Endothelial cell of umbilical vein (primary cell): ENCODE measurements around the gene NECTIN4. TPM values are rescaled to one million over a fixed set of nuclear protein-coding genes. Genes with fewer than 3 reads are reported as not detected.

ENCODE experiments used
- BruUV-seq: library from RNA; stranded (reverse); fragments of 400-500 nt; replicated peaks from 2 replicates; lab custom pipeline; 2021; lab: Mats Ljungman, UMichigan
- CTCF ChIA-PET: fragments of 300-600, 350-600 bp; sonication (Branson Sonifier 250); formaldehyde crosslinking; loops from one replicate; lab custom pipeline; 2021; ENCODE audit warnings: antibody characterized with exemption, inconsistent platforms; lab: Charles Lee
- POLR2A ChIA-PET: fragments of 300-600, 350-600 bp; sonication (Branson Sonifier 250); formaldehyde crosslinking; loops from one replicate; lab custom pipeline; 2021; ENCODE audit warnings: antibody characterized with exemption, inconsistent platforms; lab: Charles Lee
- DNase-seq: peaks from one replicate; pipeline ENCODE4 v3.0.0-alpha.2; 2011; ENCODE audit warnings: low read depth, low spot score
- FAIRE-seq: peaks from 2 replicates; lab custom pipeline; 2011; peaks lifted over from hg19 to GRCh38; lab: Jason Lieb, UNC
- H2AFZ ChIP-seq: 2 replicates; pipeline ENCODE4 v1.6.0; 2012; ENCODE audit warnings: low read depth, low read length, control low read depth, inconsistent platforms
- H3K27ac ChIP-seq: 2 replicates; pipeline ENCODE4 v1.5.1; 2011; ENCODE audit warnings: low read depth, mild to moderate bottlenecking, control low read depth, low read length, moderate library complexity; ENCODE audit not compliant: insufficient read depth
- H3K27me3 ChIP-seq, 2 experiments: 2 replicates each; pipeline versions ENCODE4 v1.6.0 to v1.6.1; 2011; ENCODE audit warnings: low read length in 2 of 2, mixed read lengths in 1 of 2; ENCODE audit not compliant: control insufficient read depth in 2 of 2, insufficient read depth in 2 of 2
- H3K36me3 ChIP-seq, 2 experiments: 2 replicates in 1 of 2; 3 replicates in 1 of 2; pipeline ENCODE4 v1.5.1; 2011; ENCODE audit warnings: low read length in 2 of 2, mild to moderate bottlenecking in 1 of 2, moderate library complexity in 1 of 2; ENCODE audit not compliant: control insufficient read depth in 2 of 2, insufficient read depth in 2 of 2; ENCODE audit errors: extremely low read depth in 1 of 2
- H3K4me1 ChIP-seq: 3 replicates; pipeline ENCODE4 v1.5.1; 2011; ENCODE audit warnings: mild to moderate bottlenecking, low read length; ENCODE audit not compliant: control insufficient read depth, insufficient read depth; ENCODE audit errors: extremely low read depth
- H3K4me2 ChIP-seq: 2 replicates; pipeline ENCODE4 v1.6.1; 2011; ENCODE audit warnings: low read length, control low read depth, mixed read lengths; ENCODE audit not compliant: insufficient read depth
- H3K4me3 ChIP-seq, 3 experiments: fragments of 200-600 bp in 1 of 3; sonication (generic), shearing (Covaris generic) in 1 of 3; replicated peaks in 1 of 3; 2 replicates each; pipeline ENCODE4 v1.5.1; 2011 to 2016; ENCODE audit warnings: control low read depth in 3 of 3, low read length in 3 of 3, mild to moderate bottlenecking in 2 of 3, inconsistent platforms in 1 of 3, low read depth in 1 of 3, moderate library complexity in 1 of 3; ENCODE audit not compliant: insufficient read depth in 1 of 3
- H3K79me2 ChIP-seq: 2 replicates; pipeline ENCODE4 v1.6.0; 2012; ENCODE audit warnings: low read length, inconsistent platforms; ENCODE audit not compliant: control insufficient read depth, insufficient read depth
- H3K9ac ChIP-seq: replicated peaks from 2 replicates; pipeline ENCODE3; 2011; ENCODE audit warnings: low read length, control low read depth; ENCODE audit not compliant: insufficient read depth; ENCODE audit errors: extremely low read depth
- H3K9me1 ChIP-seq: replicated peaks from 3 replicates; pipeline ENCODE4 v1.6.0; 2011; ENCODE audit warnings: mild to moderate bottlenecking, low read length; ENCODE audit not compliant: control insufficient read depth, insufficient read depth; ENCODE audit errors: extremely low read depth
- H3K9me3 ChIP-seq: replicated peaks from 2 replicates; pipeline ENCODE4 v1.5.1; 2012; ENCODE audit warnings: low read length, inconsistent platforms; ENCODE audit not compliant: control insufficient read depth, insufficient read depth
- H4K20me1 ChIP-seq: replicated peaks from 2 replicates; pipeline ENCODE3; 2011; ENCODE audit warnings: mild to moderate bottlenecking, low read length; ENCODE audit not compliant: control insufficient read depth, insufficient read depth; ENCODE audit errors: extremely low read depth
- CTCF ChIP-seq, 2 donors: IDR thresholded peaks; 1 replicate in 1 of 2; 2 replicates in 1 of 2; pipeline ENCODE4 v1.5.1; 2011; ENCODE audit warnings: low read length in 2 of 2, mild to moderate bottlenecking in 2 of 2, moderate library complexity in 2 of 2, control low read depth in 1 of 2, inconsistent platforms in 1 of 2, low read depth in 1 of 2; ENCODE audit not compliant: insufficient read depth in 1 of 2; ENCODE audit errors: extremely low read depth in 1 of 2
- FOS ChIP-seq: IDR thresholded peaks from 2 replicates; pipeline ENCODE4 v1.6.1; 2011; ENCODE audit warnings: mild to moderate bottlenecking, low read length, moderate library complexity, borderline replicate concordance; ENCODE audit not compliant: insufficient read depth
- GATA2 ChIP-seq: IDR thresholded peaks from 2 replicates; pipeline ENCODE4 v1.7.0; 2011; ENCODE audit warnings: low read depth, mild to moderate bottlenecking, moderate library complexity, mixed read lengths, low read length; ENCODE audit not compliant: insufficient read length, insufficient read depth
- MAX ChIP-seq: IDR thresholded peaks from 2 replicates; pipeline ENCODE4 v1.6.1; 2011; ENCODE audit not compliant: insufficient read depth, insufficient read length
- MYC ChIP-seq: IDR thresholded peaks from one replicate; pipeline ENCODE4 v1.6.1; 2011; ENCODE audit warnings: mild to moderate bottlenecking, low read depth, low read length
- POLR2AphosphoS5 ChIP-seq: IDR thresholded peaks from 2 replicates; pipeline ENCODE4 v1.6.1; 2012; ENCODE audit warnings: low read depth, mild to moderate bottlenecking, control low read depth, low read length, moderate library complexity; ENCODE audit not compliant: insufficient read depth
- dilution Hi-C: fragments of 300-500 bp; cut with MboI; formaldehyde crosslinking; loops from one replicate; pipeline ENCODE4 v1.15.0; 2019; ENCODE audit warnings: low sequenced_read_pairs; ENCODE audit not compliant: extremely low pct_ligation_motif_present
- intact Hi-C: fragments of 100-400 bp; cut with micrococcal nuclease; formaldehyde crosslinking; loops from one replicate; pipeline ENCODE4 v1.10.0; 2022
- polyA plus RNA-seq, 4 experiments: library from polyadenylated mRNA; depleted of rRNA in 3 of 4; stranded (reverse) in 3 of 4; unstranded in 1 of 4; fragments of >200 nt; gene quantifications; 2 replicates each; pipeline versions ENCODE4 v1.2.1 to v1.2.3, GENCODE V29; 2011 to 2012; ENCODE audit warnings: missing spikeins in 1 of 4
- total RNA-seq: library from RNA; stranded (reverse); gene quantifications from 2 replicates; pipeline ENCODE4 v1.2.3, GENCODE V29; 2021

The NECTIN4 gene
- total and polyA plus RNA-seq, 2 donors (not counting 3 experiments of a cell fraction or from before 2014, with no cell fraction given), result 0.15 to 0.58 TPM

GRCh38 chr1:161070761-161071160 lies 18.6 kb downstream of the NECTIN4 start:
- H3K4me1 ChIP-seq, result no peaks in the 10 kb centered on the region
- no peak overlapping the region for H3K9ac ChIP-seq
- no peak overlapping the region for H3K27ac ChIP-seq
- H4K20me1 ChIP-seq, result no peaks in the 10 kb centered on the region
- H3K4me3 ChIP-seq, result no peak overlapping the region
- no peaks in the 10 kb centered on the region for H3K9me3 ChIP-seq
- CTCF ChIA-PET, result interaction anchor here (0.5 to 1.4 kb wide), 6 partner anchors 16 to 975 kb away, joined by 3 to 7 read pairs (median 3); no protein-coding TSS in a partner anchor
- no TSS peak for BruUV-seq
- no peaks in the 10 kb centered on the region for H3K36me3 ChIP-seq
- H3K27me3 ChIP-seq, result no peaks in the 10 kb centered on the region
- no peaks in the 10 kb centered on the region for H3K79me2 ChIP-seq
- POLR2A ChIA-PET, result no interaction called here
- H3K4me2 ChIP-seq, result no peak overlapping the region
- H3K9me1 ChIP-seq, result no peaks in the 10 kb centered on the region
- dilution Hi-C loops (no loop called here), intact Hi-C loops (no loop called here)
- DNase-seq, result no peak
- TF ChIP-seq POLR2AphosphoS5 (no peak), MAX (no peak), CTCF (IDR thresholded peaks at IDR 0.05; ENCODE audit: extremely low read depth in 1 of 2, insufficient read depth in 1 of 2, low read depth in 1 of 2, low read length in 2 of 2) (no peak), MYC (no peak)
- H2AFZ ChIP-seq, result no peak overlapping the region
- no peak for FAIRE-seq

GRCh38 chr1:161069731-161070270 lies 19.6 kb downstream of the NECTIN4 start, which contains the start of gene ARHGAP30:
ARHGAP30 (minus strand) TSS chr1:161069891; CDS start chr1:161069624, 267 bp downstream.
- H3K9me3 ChIP-seq, result no peaks in the 10 kb centered on the region
- H3K9ac ChIP-seq, result no peak within 1 kb of the TSS
- H3K79me2 ChIP-seq, result no peaks in the 10 kb centered on the region
- ChIA-PET POLR2A (no interaction called here), CTCF (interaction anchor here (0.7 to 1.2 kb wide), 3 partner anchors 23 to 974 kb away, joined by 3 to 6 read pairs (median 3); no protein-coding TSS in a partner anchor)
- no peak for DNase-seq
- no peak for FAIRE-seq
- BruUV-seq, result no TSS peak
- H3K27ac ChIP-seq, result no peak within 1 kb of the TSS
- H3K4me1 ChIP-seq, result no peaks in the 10 kb centered on the region
- H2AFZ ChIP-seq, result no peak within 1 kb of the TSS
- H3K36me3 ChIP-seq, result no peaks in the 10 kb centered on the region
- intact Hi-C loops, result no loop called here
- no peaks in the 10 kb centered on the region for H3K9me1 ChIP-seq
- H3K27me3 ChIP-seq, result no peaks in the 10 kb centered on the region
- H3K4me3 ChIP-seq, result no peak within 1 kb of the TSS
- H4K20me1 ChIP-seq, result no peaks in the 10 kb centered on the region
- TF ChIP-seq MYC, result no peak
- TF ChIP-seq GATA2, result no peak
- TF ChIP-seq FOS, result no peak
- no peak for TF ChIP-seq MAX
- no peak for TF ChIP-seq CTCF (IDR thresholded peaks at IDR 0.05; ENCODE audit: extremely low read depth in 1 of 2, insufficient read depth in 1 of 2, low read depth in 1 of 2, low read length in 2 of 2)
- no peak within 1 kb of the TSS for H3K4me2 ChIP-seq
- dilution Hi-C loops, result no loop called here
